HepG2 (cell line): Measurements from ENCODE around the gene CCDC126. TPM values are rescaled to one million over a fixed set of nuclear protein-coding genes. Genes with fewer than 3 reads are reported as not detected.

Source experiments
- CREB1 ChIP-seq, 2 experiments: fragments of 450-650 bp in 1 of 2; IDR thresholded peaks; 2 replicates each; pipeline ENCODE4 v1.6.1; 2016 to 2017; ENCODE audit warnings: control low read depth in 1 of 2, mild to moderate bottlenecking in 1 of 2, missing compliant biosample characterization in 1 of 2, missing genetic modification characterization in 1 of 2
- DPF2 ChIP-seq: sonication (generic); formaldehyde crosslinking; IDR thresholded peaks from 2 replicates; pipeline ENCODE4 v1.4.0; 2020; ENCODE audit warnings: mild to moderate bottlenecking, low read depth, missing genetic modification reagents, borderline replicate concordance
- E2F2 ChIP-seq: sonication (generic); formaldehyde crosslinking; IDR thresholded peaks from 2 replicates; pipeline ENCODE4 v1.4.0; 2020; ENCODE audit warnings: missing genetic modification reagents, borderline replicate concordance
- FLYWCH1 ChIP-seq: sonication (generic); formaldehyde crosslinking; IDR thresholded peaks from 2 replicates; pipeline ENCODE4 v1.8.1; 2023; ENCODE audit warnings: mild to moderate bottlenecking, missing genetic modification reagents
- HNRNPL ChIP-seq: fragments of 200-400 bp; formaldehyde crosslinking; IDR thresholded peaks from 2 replicates; pipeline ENCODE4 v1.6.1; 2017; ENCODE audit warnings: mild to moderate bottlenecking, low read depth, low read length
- JUNB ChIP-seq: sonication (generic); formaldehyde crosslinking; IDR thresholded peaks from 2 replicates; pipeline ENCODE4 v1.8.0; 2022; ENCODE audit warnings: missing genetic modification reagents, mild to moderate bottlenecking, borderline replicate concordance
- KLF9 ChIP-seq: IDR thresholded peaks from 2 replicates; pipeline ENCODE4 v1.6.1; 2016; ENCODE audit warnings: low read depth
- RFX5 ChIP-seq: IDR thresholded peaks from 2 replicates; pipeline ENCODE4 v1.6.1; 2011; ENCODE audit warnings: low read depth, low read length, improper control_type of control experiment
- RORA ChIP-seq: sonication (generic); formaldehyde crosslinking; IDR thresholded peaks from 2 replicates; pipeline ENCODE4 v1.5.0; 2020; ENCODE audit warnings: mild to moderate bottlenecking, missing genetic modification reagents, moderate library complexity
- SMAD3 ChIP-seq: sonication (generic); formaldehyde crosslinking; IDR thresholded peaks from 2 replicates; pipeline ENCODE4 v1.4.0; 2020; ENCODE audit warnings: missing genetic modification reagents
- SMARCE1 ChIP-seq: fragments of 450-650 bp; IDR thresholded peaks from 2 replicates; pipeline ENCODE4 v1.6.1; 2017; ENCODE audit warnings: borderline replicate concordance
- SRSF4 ChIP-seq: fragments of 200-400 bp; formaldehyde crosslinking; IDR thresholded peaks from one replicate; pipeline ENCODE4 v1.6.1; 2018; ENCODE audit warnings: mild to moderate bottlenecking, low read depth, low read length, moderate library complexity; ENCODE audit not compliant: poor library complexity, severe bottlenecking
- U2AF2 ChIP-seq: fragments of 200-400 bp; formaldehyde crosslinking; IDR thresholded peaks from 2 replicates; pipeline ENCODE4 v1.6.1; 2017; ENCODE audit warnings: low read depth, mild to moderate bottlenecking, low read length
- WIZ ChIP-seq: sonication (generic); formaldehyde crosslinking; IDR thresholded peaks from 2 replicates; pipeline ENCODE4 v1.5.1; 2020; ENCODE audit warnings: mild to moderate bottlenecking, missing genetic modification reagents
- XBP1 ChIP-seq: sonication (generic); formaldehyde crosslinking; IDR thresholded peaks from 2 replicates; pipeline ENCODE4 v1.5.0; 2020; ENCODE audit warnings: missing genetic modification reagents
- ZFAT ChIP-seq: sonication (generic); formaldehyde crosslinking; conservative IDR thresholded peaks from 2 replicates; pipeline ENCODE4 v1.8.1; 2023; ENCODE audit warnings: missing genetic modification reagents, inconsistent platforms
- ZFP62 ChIP-seq: sonication (generic); formaldehyde crosslinking; IDR thresholded peaks from 2 replicates; pipeline ENCODE4 v1.4.0; 2020; ENCODE audit warnings: missing genetic modification reagents
- ZMAT3 ChIP-seq: sonication (generic); formaldehyde crosslinking; conservative IDR thresholded peaks from 2 replicates; pipeline ENCODE4 v1.7.0; 2021; ENCODE audit warnings: missing genetic modification reagents
- ZNF260 ChIP-seq: sonication (generic); formaldehyde crosslinking; IDR thresholded peaks from 2 replicates; pipeline ENCODE4 v1.4.0; 2020; ENCODE audit warnings: missing genetic modification reagents, low read depth, mild to moderate bottlenecking, borderline replicate concordance
- ZNF549 ChIP-seq: sonication (generic); formaldehyde crosslinking; IDR thresholded peaks from 2 replicates; pipeline ENCODE4 v1.5.0; 2020; ENCODE audit warnings: missing genetic modification reagents
- ZNF614 ChIP-seq: IDR thresholded peaks from 2 replicates; pipeline ENCODE4 v1.6.1; 2018; ENCODE audit warnings: missing biosample characterization, missing genetic modification reagents, inconsistent platforms, borderline replicate concordance
- ZNF674 ChIP-seq: sonication (generic); formaldehyde crosslinking; IDR thresholded peaks from 2 replicates; pipeline ENCODE4 v1.5.0; 2020; ENCODE audit warnings: low read depth, mild to moderate bottlenecking, missing genetic modification reagents
- polyA plus RNA-seq, 8 experiments: library from polyadenylated mRNA; depleted of rRNA in 3 of 8; stranded (reverse) in 7 of 8; unstranded in 1 of 8; fragments of >200 nt; fragmentation: Illumina TruSeq in 4 of 8; extraction: Trizol in 4 of 8; gene quantifications; 2 replicates each; pipeline versions ENCODE4 v1.2.1 to v1.2.3, GENCODE V29; 2011 to 2016; ENCODE audit warnings: low read depth in 4 of 8, missing spikeins in 1 of 8, mixed read lengths in 1 of 8; ENCODE audit not compliant: insufficient read depth in 1 of 8
- total RNA-seq, 5 experiments: library from RNA; depleted of rRNA; stranded (reverse); fragments of >200 nt; fragmentation: Illumina TruSeq; extraction: Trizol; gene quantifications; 2 replicates each; pipeline ENCODE4 v1.2.3, GENCODE V29; 2016; ENCODE audit warnings: low read depth in 1 of 5
- TF ChIP-seq, protein P1 (sequence below): sonication (generic); formaldehyde crosslinking; IDR thresholded peaks from 2 replicates; pipeline ENCODE4 v1.4.0; 2020; ENCODE audit warnings: missing genetic modification reagents, low read depth, mild to moderate bottlenecking, borderline replicate concordance
- TF ChIP-seq, protein P2 (sequence below): IDR thresholded peaks from 2 replicates; pipeline ENCODE4 v1.6.1; 2016; ENCODE audit warnings: mild to moderate bottlenecking

Gene CCDC126
- total and polyA plus RNA-seq, 2 of the 13 experiments (the other 11 are each of a cell fraction or from before 2014, with no cell fraction given) = 3.5 to 9.3 TPM

DNA sequence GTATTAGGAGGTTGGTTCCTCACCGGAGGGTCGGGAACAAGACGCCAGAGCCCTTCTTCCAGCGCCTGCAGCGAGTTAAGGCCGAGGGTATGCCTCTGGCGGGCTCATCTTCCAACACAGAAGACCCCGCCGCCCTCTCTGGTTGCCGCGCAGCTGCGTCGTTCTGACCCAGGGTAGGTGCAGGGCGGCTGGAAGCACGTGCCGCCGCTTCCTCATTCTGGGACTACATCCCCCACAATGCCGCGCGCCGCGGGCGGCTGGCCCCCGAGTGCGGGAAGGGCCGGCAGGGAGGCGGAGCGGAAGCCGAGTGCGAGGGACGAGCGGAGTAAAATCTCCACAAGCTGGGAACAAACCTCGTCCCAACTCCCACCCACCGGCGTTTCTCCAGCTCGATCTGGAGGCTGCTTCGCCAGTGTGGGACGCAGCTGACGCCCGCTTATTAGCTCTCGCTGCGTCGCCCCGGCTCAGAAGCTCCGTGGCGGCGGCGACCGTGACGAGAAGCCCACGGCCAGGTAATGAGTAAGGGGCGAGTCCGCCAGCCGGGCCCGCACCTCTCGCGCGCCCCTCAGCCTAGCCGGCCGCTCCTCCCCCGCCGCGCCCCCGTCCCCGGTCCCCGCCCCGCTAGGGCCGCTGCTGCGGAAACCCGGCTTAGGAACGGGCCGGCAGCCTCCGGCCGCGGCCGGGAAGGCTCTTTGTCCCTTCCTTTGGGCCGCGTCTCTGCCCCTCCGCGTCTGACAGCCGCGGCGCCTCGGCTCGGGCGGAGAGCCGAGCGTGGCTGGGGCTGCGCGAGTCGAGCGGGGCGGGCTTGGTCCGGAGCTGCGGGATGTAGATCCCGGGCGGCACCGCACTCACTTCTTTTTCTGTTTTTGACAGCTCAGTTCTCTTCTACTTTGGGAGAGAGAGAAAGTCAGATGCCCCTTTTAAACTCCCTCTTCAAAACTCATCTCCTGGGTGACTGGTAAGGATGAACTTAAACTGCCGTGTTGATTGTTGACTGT, at the start of gene CCDC126 (continued):
- no peak for TF ChIP-seq XBP1 (CRISPR knock-in tag)
- TF ChIP-seq ZNF674 (CRISPR knock-in tag) = no peak
- no peak; the same call in 1 of the 2 replicates for TF ChIP-seq ZFAT (CRISPR knock-in tag)
- no peak for TF ChIP-seq CREB1 (IDR thresholded peaks at IDR 0.05)
- TF ChIP-seq CREB1 (CRISPR knock-in tag; IDR thresholded peaks at IDR 0.05) = peak; percentile 67
- no peak for TF ChIP-seq ZNF549 (CRISPR knock-in tag)
- TF ChIP-seq RFX5 = no peak
- TF ChIP-seq FLYWCH1 (CRISPR knock-in tag) = no peak
- TF ChIP-seq RORA = no peak
- peak; percentile 59; the same call in 1 of the 2 replicates for TF ChIP-seq ZNF614 (CRISPR knock-in tag)
- no peak for TF ChIP-seq HNRNPL
- peak; percentile 67; the same call in 1 of the 2 replicates for TF ChIP-seq WIZ (CRISPR knock-in tag)
- peak; percentile 42; the same call in 1 of the 2 replicates for TF ChIP-seq SMAD3 (CRISPR knock-in tag)
- peak; percentile 89 for TF ChIP-seq ZMAT3 (CRISPR knock-in tag)
- TF ChIP-seq, protein P1, sequence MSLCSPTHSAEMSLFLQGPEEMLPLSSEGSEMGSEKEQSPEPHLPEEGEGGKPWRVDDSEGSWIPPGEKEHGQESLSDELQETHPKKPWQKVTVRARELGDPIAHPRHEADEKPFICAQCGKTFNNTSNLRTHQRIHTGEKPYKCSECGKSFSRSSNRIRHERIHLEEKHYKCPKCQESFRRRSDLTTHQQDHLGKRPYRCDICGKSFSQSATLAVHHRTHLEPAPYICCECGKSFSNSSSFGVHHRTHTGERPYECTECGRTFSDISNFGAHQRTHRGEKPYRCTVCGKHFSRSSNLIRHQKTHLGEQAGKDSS (CRISPR knock-in tag) = peak; percentile 63; the same call in 1 of the 2 replicates
- no peak for TF ChIP-seq ZFP62 (CRISPR knock-in tag)
- TF ChIP-seq E2F2 (CRISPR knock-in tag) = 0 out of 2 replicates have a peak, but pooled peaks have one; percentile 41
- no peak for TF ChIP-seq ZNF260 (CRISPR knock-in tag)
- TF ChIP-seq JUNB (CRISPR knock-in tag) = no peak
- TF ChIP-seq KLF9 = no peak
- no peak for TF ChIP-seq SRSF4
- TF ChIP-seq, protein P2, sequence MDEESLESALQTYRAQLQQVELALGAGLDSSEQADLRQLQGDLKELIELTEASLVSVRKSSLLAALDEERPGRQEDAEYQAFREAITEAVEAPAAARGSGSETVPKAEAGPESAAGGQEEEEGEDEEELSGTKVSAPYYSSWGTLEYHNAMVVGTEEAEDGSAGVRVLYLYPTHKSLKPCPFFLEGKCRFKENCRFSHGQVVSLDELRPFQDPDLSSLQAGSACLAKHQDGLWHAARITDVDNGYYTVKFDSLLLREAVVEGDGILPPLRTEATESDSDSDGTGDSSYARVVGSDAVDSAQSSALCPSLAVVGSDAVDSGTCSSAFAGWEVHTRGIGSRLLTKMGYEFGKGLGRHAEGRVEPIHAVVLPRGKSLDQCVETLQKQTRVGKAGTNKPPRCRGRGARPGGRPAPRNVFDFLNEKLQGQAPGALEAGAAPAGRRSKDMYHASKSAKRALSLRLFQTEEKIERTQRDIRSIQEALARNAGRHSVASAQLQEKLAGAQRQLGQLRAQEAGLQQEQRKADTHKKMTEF (CRISPR knock-in tag) = peak; percentile 87
- TF ChIP-seq DPF2 (CRISPR knock-in tag) = no peak
- TF ChIP-seq SMARCE1 = no peak
- TF ChIP-seq U2AF2 = no peak
